Measurements from ENCODE around the gene SMIM29. TPM values are rescaled to one million over a fixed set of nuclear protein-coding genes. Genes with fewer than 3 reads are reported as not detected.
A peak's percentile ranks its signal among the peaks of the same experiment; 100 is the strongest.

Gene SMIM29
- 3.1 and 3.2 TPM in 2 replicates for total RNA-seq (2014; rRNA removed; shearing (Covaris generic))

GRCh38 chr6:34248727-34249468 is at the start of gene SMIM29:
TSS of gene SMIM29 (minus strand) at chr6:34249006. CDS start at chr6:34247791, 1,215 bp downstream.
- peak; percentile 93 to 94 for DNase-seq
- Histone ChIP-seq H3K4me1 (peaks cover 13% of the 10 kb centered on the region; the same call in 1 of the 2 replicates), H3K36me3 (no peaks in the 10 kb centered on the region), H3K4me3 (peak within 1 kb of the TSS; percentile 65), H3K27ac (no peak within 1 kb of the TSS), H3K9me3 (replicated peaks) (no peaks in the 10 kb centered on the region), H3K27me3 (no peaks in the 10 kb centered on the region)

- no peaks in the 10 kb centered on the region for H3K9me3 ChIP-seq (replicated peaks)
- H3K4me3 ChIP-seq = no peak overlapping the region
- no peaks in the 10 kb centered on the region for H3K4me1 ChIP-seq
- H3K36me3 ChIP-seq = peaks cover 3% of the 10 kb centered on the region; the same call in 1 of the 2 replicates
- no peak for DNase-seq
- H3K27ac ChIP-seq = no peak overlapping the region
- no peaks in the 10 kb centered on the region for H3K27me3 ChIP-seq
Observed at GRCh38 chr6:34295721-34296120, 46.9 kb upstream of the SMIM29 start.

GRCh38 chr6:34292954-34293353 is 44.1 kb upstream of the SMIM29 start:
- Histone ChIP-seq H3K9me3 (replicated peaks) (no peaks in the 10 kb centered on the region), H3K4me1 (no peaks in the 10 kb centered on the region), H3K36me3 (peaks cover 3% of the 10 kb centered on the region; the same call in 1 of the 2 replicates), H3K27me3 (no peaks in the 10 kb centered on the region), H3K4me3 (no peak overlapping the region), H3K27ac (no peak overlapping the region)
- DNase-seq = no peak

GRCh38 chr6:34289137-34289536 is 40.3 kb upstream of the SMIM29 start:
- H3K4me1 ChIP-seq = no peaks in the 10 kb centered on the region
- no peak overlapping the region for H3K27ac ChIP-seq
- H3K4me3 ChIP-seq = no peak overlapping the region
- H3K27me3 ChIP-seq = no peaks in the 10 kb centered on the region
- H3K36me3 ChIP-seq = peaks cover 3% of the 10 kb centered on the region; the same call in 1 of the 2 replicates
- H3K9me3 ChIP-seq (replicated peaks) = no peaks in the 10 kb centered on the region
- DNase-seq = no peak

- Histone ChIP-seq H3K4me1 (no peaks in the 10 kb centered on the region), H3K27ac (no peak overlapping the region), H3K36me3 (peaks cover 3% of the 10 kb centered on the region; the same call in 1 of the 2 replicates), H3K4me3 (no peak overlapping the region), H3K9me3 (replicated peaks) (no peaks in the 10 kb centered on the region), H3K27me3 (no peaks in the 10 kb centered on the region)
- no peak for DNase-seq
Observed at GRCh38 chr6:34288581-34288980, 39.8 kb upstream of the SMIM29 start.

GRCh38 chr6:34285448-34286164 is 36.8 kb upstream of the SMIM29 start:
- no peak overlapping the region for H3K4me3 ChIP-seq
- H3K27me3 ChIP-seq = no peaks in the 10 kb centered on the region
- H3K36me3 ChIP-seq = no peaks in the 10 kb centered on the region
- H3K9me3 ChIP-seq (replicated peaks) = no peaks in the 10 kb centered on the region
- H3K4me1 ChIP-seq = no peaks in the 10 kb centered on the region
- H3K27ac ChIP-seq = no peak overlapping the region
- DNase-seq = no peak

GRCh38 chr6:34284563-34285447 is 36.0 kb upstream of the SMIM29 start:
- H3K9me3 ChIP-seq (replicated peaks) = no peaks in the 10 kb centered on the region
- H3K4me1 ChIP-seq = no peaks in the 10 kb centered on the region
- no peak overlapping the region for H3K4me3 ChIP-seq
- no peaks in the 10 kb centered on the region for H3K36me3 ChIP-seq
- DNase-seq = no peak
- H3K27me3 ChIP-seq = no peaks in the 10 kb centered on the region
- no peak overlapping the region for H3K27ac ChIP-seq

- Histone ChIP-seq H3K4me1 (no peaks in the 10 kb centered on the region), H3K9me3 (replicated peaks) (no peaks in the 10 kb centered on the region), H3K36me3 (no peaks in the 10 kb centered on the region), H3K27ac (no peak overlapping the region), H3K4me3 (no peak overlapping the region), H3K27me3 (no peaks in the 10 kb centered on the region)
- no peak for DNase-seq
Observed at GRCh38 chr6:34281702-34282334, 33.0 kb upstream of the SMIM29 start.

GRCh38 chr6:34280216-34280615 is 31.4 kb upstream of the SMIM29 start:
- DNase-seq = no peak
- Histone ChIP-seq H3K36me3 (no peaks in the 10 kb centered on the region), H3K4me1 (no peaks in the 10 kb centered on the region), H3K9me3 (replicated peaks) (no peaks in the 10 kb centered on the region), H3K4me3 (no peak overlapping the region), H3K27me3 (no peaks in the 10 kb centered on the region), H3K27ac (no peak overlapping the region)

GRCh38 chr6:34278833-34279232 is 30.0 kb upstream of the SMIM29 start:
- no peaks in the 10 kb centered on the region for H3K36me3 ChIP-seq
- H3K4me1 ChIP-seq = no peaks in the 10 kb centered on the region
- H3K4me3 ChIP-seq = no peak overlapping the region
- no peak for DNase-seq
- H3K27ac ChIP-seq = no peak overlapping the region
- H3K9me3 ChIP-seq (replicated peaks) = no peaks in the 10 kb centered on the region
- no peaks in the 10 kb centered on the region for H3K27me3 ChIP-seq

GRCh38 chr6:34277763-34278112 is 28.9 kb upstream of the SMIM29 start:
- Histone ChIP-seq H3K4me3 (no peak overlapping the region), H3K36me3 (no peaks in the 10 kb centered on the region), H3K4me1 (no peaks in the 10 kb centered on the region), H3K27ac (no peak overlapping the region), H3K9me3 (replicated peaks) (no peaks in the 10 kb centered on the region), H3K27me3 (no peaks in the 10 kb centered on the region)
- no peak for DNase-seq

GRCh38 chr6:34276881-34277762 is 28.3 kb upstream of the SMIM29 start:
- H3K27me3 ChIP-seq = no peaks in the 10 kb centered on the region
- no peaks in the 10 kb centered on the region for H3K36me3 ChIP-seq
- no peak for DNase-seq
- no peak overlapping the region for H3K27ac ChIP-seq
- H3K9me3 ChIP-seq (replicated peaks) = no peaks in the 10 kb centered on the region
- no peaks in the 10 kb centered on the region for H3K4me1 ChIP-seq
- no peak overlapping the region for H3K4me3 ChIP-seq

GRCh38 chr6:34276191-34276590 is 27.4 kb upstream of the SMIM29 start:
- H3K4me1 ChIP-seq = no peaks in the 10 kb centered on the region
- no peak for DNase-seq
- no peak overlapping the region for H3K4me3 ChIP-seq
- no peak overlapping the region for H3K27ac ChIP-seq
- no peaks in the 10 kb centered on the region for H3K36me3 ChIP-seq
- no peaks in the 10 kb centered on the region for H3K9me3 ChIP-seq (replicated peaks)
- no peaks in the 10 kb centered on the region for H3K27me3 ChIP-seq

All from SJCRH30 (cell line).